CD14-positive monocyte (primary cell): Measurements from ENCODE around the gene MGAT5B. TPM values are rescaled to one million over a fixed set of nuclear protein-coding genes. Genes with fewer than 3 reads are reported as not detected.
A peak's percentile ranks its signal among the peaks of the same experiment; 100 is the strongest.

Experiments used
- DNase-seq, 3 donors: peaks; one replicate each; pipeline ENCODE4 v3.0.0-alpha.2; 2011 to 2022
- H2AFZ ChIP-seq: 2 replicates; pipeline ENCODE4 v1.6.0; 2012; ENCODE audit warnings: mild to moderate bottlenecking, low read depth, low read length, inconsistent platforms; ENCODE audit not compliant: insufficient read depth, poor library complexity, severe bottlenecking
- H3K27ac ChIP-seq, 2 donors: 1 replicate in 1 of 2; 2 replicates in 1 of 2; pipeline ENCODE4 v1.5.1; 2012 to 2013; ENCODE audit warnings: low read length in 2 of 2, control low read depth in 1 of 2, inconsistent platforms in 1 of 2, low read depth in 1 of 2, mild to moderate bottlenecking in 1 of 2
- H3K27me3 ChIP-seq, 2 donors: one replicate each; pipeline versions ENCODE4 v1.6.0 to v1.6.1; 2011 to 2013; ENCODE audit warnings: low read length in 2 of 2; ENCODE audit not compliant: control insufficient read depth in 2 of 2, insufficient read depth in 2 of 2
- H3K36me3 ChIP-seq, 2 donors: replicated peaks in 1 of 2; 1 replicate in 1 of 2; 2 replicates in 1 of 2; pipeline versions ENCODE4 v1.5.1 to v1.6.1; 2012 to 2013; ENCODE audit warnings: low read length in 2 of 2, control low read depth in 1 of 2, inconsistent platforms in 1 of 2, mild to moderate bottlenecking in 1 of 2; ENCODE audit not compliant: insufficient read depth in 2 of 2, control insufficient read depth in 1 of 2
- H3K4me1 ChIP-seq, 2 donors: 1 replicate in 1 of 2; 2 replicates in 1 of 2; pipeline versions ENCODE4 v1.5.1 to v1.6.1; 2012 to 2013; ENCODE audit warnings: low read length in 2 of 2, control low read depth in 1 of 2, inconsistent platforms in 1 of 2, mild to moderate bottlenecking in 1 of 2, moderate library complexity in 1 of 2; ENCODE audit not compliant: insufficient read depth in 2 of 2, control insufficient read depth in 1 of 2
- H3K4me2 ChIP-seq: replicated peaks from 2 replicates; pipeline ENCODE3; 2012; ENCODE audit warnings: low read length, moderate library complexity, mild to moderate bottlenecking; ENCODE audit not compliant: poor library complexity, severe bottlenecking; ENCODE audit errors: extremely low read depth
- H3K4me3 ChIP-seq, 3 experiments: fragments of 200-600 bp in 1 of 3; sonication (generic) in 1 of 3; replicated peaks in 1 of 3; 1 replicate in 2 of 3; 2 replicates in 1 of 3; pipeline ENCODE4 v1.5.1; 2011 to 2013; ENCODE audit warnings: low read length in 3 of 3, mild to moderate bottlenecking in 3 of 3, control low read depth in 2 of 3, low read depth in 2 of 3, inconsistent platforms in 1 of 3, moderate library complexity in 1 of 3
- H3K79me2 ChIP-seq: 2 replicates; pipeline ENCODE4 v1.6.0; 2012; ENCODE audit warnings: mild to moderate bottlenecking, control low read depth, inconsistent platforms, low read length, moderate library complexity; ENCODE audit not compliant: insufficient read depth
- H3K9ac ChIP-seq: 2 replicates; pipeline ENCODE4 v1.6.0; 2017; ENCODE audit warnings: low read length, mild to moderate bottlenecking; ENCODE audit not compliant: insufficient read depth, poor library complexity, severe bottlenecking
- H3K9me3 ChIP-seq, 2 donors: replicated peaks in 1 of 2; 1 replicate in 1 of 2; 2 replicates in 1 of 2; pipeline versions ENCODE4 v1.5.1 to v1.6.1; 2012 to 2013; ENCODE audit warnings: low read length in 2 of 2, control low read depth in 1 of 2; ENCODE audit not compliant: control insufficient read depth in 1 of 2, insufficient read depth in 1 of 2
- H4K20me1 ChIP-seq: 2 replicates; pipeline ENCODE4 v1.6.0; 2012; ENCODE audit warnings: mild to moderate bottlenecking, low read length, control low read depth, moderate library complexity; ENCODE audit not compliant: insufficient read depth
- H3K27ac Mint-ChIP-seq, 7 donors: one replicate each; pipeline ENCODE4 v1.8.0; 2020; ENCODE audit warnings: mild to moderate bottlenecking in 7 of 7, mixed read lengths in 7 of 7, moderate library complexity in 6 of 7, inconsistent platforms in 2 of 7
- H3K27me3 Mint-ChIP-seq, 3 donors: one replicate each; pipeline ENCODE4 v1.8.0; 2021 to 2022; ENCODE audit warnings: low read depth in 3 of 3, mild to moderate bottlenecking in 3 of 3, mixed read lengths in 3 of 3, moderate library complexity in 3 of 3, inconsistent platforms in 1 of 3
- H3K36me3 Mint-ChIP-seq, 2 donors: one replicate each; pipeline ENCODE4 v1.8.0; 2020; ENCODE audit warnings: mixed read lengths in 2 of 2, inconsistent platforms in 1 of 2, mild to moderate bottlenecking in 1 of 2
- H3K4me1 Mint-ChIP-seq: one replicate; pipeline ENCODE4 v1.8.0; 2020; ENCODE audit warnings: mild to moderate bottlenecking, mixed read lengths
- H3K4me3 Mint-ChIP-seq, 2 donors: one replicate each; pipeline ENCODE4 v1.8.0; 2020; ENCODE audit warnings: mild to moderate bottlenecking in 2 of 2, mixed read lengths in 2 of 2, moderate library complexity in 1 of 2
- H3K9me3 Mint-ChIP-seq, 7 donors: one replicate each; pipeline ENCODE4 v1.8.0; 2020 to 2022; ENCODE audit warnings: mixed read lengths in 7 of 7, mild to moderate bottlenecking in 6 of 7, moderate library complexity in 6 of 7, inconsistent platforms in 2 of 7
- WGBS: methylation state at CpG from one replicate; pipeline ENCODE4 v1.1.5; 2013; ENCODE audit warnings: missing lambda C conversion rate; ENCODE audit not compliant: insufficient coverage; 5-methylcytosine and 5-hydroxymethylcytosine counted together
- intact Hi-C, 2 donors: fragments of 100-400 bp; cut with micrococcal nuclease; formaldehyde crosslinking; loops; one replicate each; pipeline versions ENCODE4 v1.15.0 to v1.15.1; 2023
- polyA plus RNA-seq, 3 donors: library from polyadenylated mRNA; depleted of rRNA in 1 of 3; unstranded in 2 of 3; stranded (reverse) in 1 of 3; fragments of 300-500 nt in 2 of 3; fragments of >200 nt in 1 of 3; fragmentation: Illumina TruSeq in 2 of 3; gene quantifications; 1 replicate in 2 of 3; 2 replicates in 1 of 3; pipeline ENCODE4 v1.2.3, GENCODE V29; 2012 to 2021
- TF ChIP-seq, protein P1 (sequence below): fragments of 200-600 bp; IDR thresholded peaks from one replicate; pipeline ENCODE4 v1.8.0; 2022; ENCODE audit warnings: antibody characterized with exemption, mild to moderate bottlenecking

The MGAT5B gene
- polyA plus RNA-seq, 3 donors: not detected

DNA sequence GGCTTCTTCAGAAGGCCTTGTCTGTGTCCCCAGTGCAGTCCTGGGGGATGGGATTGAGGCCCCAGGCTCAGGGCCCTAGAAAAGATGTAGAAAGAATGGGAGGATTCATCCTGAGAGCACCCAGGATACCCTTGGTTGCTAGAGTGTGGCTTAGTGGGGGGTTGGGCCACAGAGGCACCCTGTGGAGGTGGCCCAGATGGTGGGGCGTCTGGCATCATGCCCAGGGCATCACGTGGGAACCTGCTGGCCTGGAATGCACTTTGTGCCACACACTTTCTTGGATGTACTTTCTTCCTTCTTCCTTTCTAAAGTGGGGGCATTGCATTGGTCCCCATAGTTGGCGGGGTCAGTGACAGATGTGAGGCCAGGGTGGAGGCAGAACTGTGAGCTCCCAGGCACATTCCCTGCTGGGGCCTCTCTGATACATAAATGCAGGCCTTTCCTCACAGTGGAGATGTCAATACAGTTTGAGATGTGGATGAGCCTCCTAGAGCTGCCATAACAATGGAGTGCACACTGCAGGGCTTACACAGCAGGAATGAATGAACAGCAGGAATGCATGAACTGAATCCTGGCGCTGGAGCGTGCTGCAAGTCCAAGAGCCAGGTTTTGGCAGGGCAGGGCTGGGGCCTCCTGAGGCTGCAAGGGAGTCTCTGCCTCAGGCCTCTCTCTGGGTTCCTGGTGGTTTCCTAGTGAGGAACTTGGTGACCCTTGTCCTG lies 43.3 kb downstream of the MGAT5B start:
- 100% methylated on average over 3 of the region's 5 CpGs for WGBS
- no peaks in the 10 kb centered on the region for H3K36me3 ChIP-seq
- H3K9me3 ChIP-seq: no peaks in the 10 kb centered on the region
- H3K4me1 ChIP-seq: no peaks in the 10 kb centered on the region
- TF ChIP-seq, protein P1, sequence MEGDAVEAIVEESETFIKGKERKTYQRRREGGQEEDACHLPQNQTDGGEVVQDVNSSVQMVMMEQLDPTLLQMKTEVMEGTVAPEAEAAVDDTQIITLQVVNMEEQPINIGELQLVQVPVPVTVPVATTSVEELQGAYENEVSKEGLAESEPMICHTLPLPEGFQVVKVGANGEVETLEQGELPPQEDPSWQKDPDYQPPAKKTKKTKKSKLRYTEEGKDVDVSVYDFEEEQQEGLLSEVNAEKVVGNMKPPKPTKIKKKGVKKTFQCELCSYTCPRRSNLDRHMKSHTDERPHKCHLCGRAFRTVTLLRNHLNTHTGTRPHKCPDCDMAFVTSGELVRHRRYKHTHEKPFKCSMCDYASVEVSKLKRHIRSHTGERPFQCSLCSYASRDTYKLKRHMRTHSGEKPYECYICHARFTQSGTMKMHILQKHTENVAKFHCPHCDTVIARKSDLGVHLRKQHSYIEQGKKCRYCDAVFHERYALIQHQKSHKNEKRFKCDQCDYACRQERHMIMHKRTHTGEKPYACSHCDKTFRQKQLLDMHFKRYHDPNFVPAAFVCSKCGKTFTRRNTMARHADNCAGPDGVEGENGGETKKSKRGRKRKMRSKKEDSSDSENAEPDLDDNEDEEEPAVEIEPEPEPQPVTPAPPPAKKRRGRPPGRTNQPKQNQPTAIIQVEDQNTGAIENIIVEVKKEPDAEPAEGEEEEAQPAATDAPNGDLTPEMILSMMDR: no peak
- H3K79me2 ChIP-seq: no peaks in the 10 kb centered on the region
- Mint-ChIP-seq H3K27me3 (peaks cover 3 to 14% (median 5%) of the 10 kb centered on the region in 3 donors), H3K4me1 (no peaks in the 10 kb centered on the region), H3K4me3 (no peak overlapping the region), H3K36me3 (no peaks in the 10 kb centered on the region), H3K27ac (no peak overlapping the region), H3K9me3 (peaks cover 0 to 6% (median 0%) of the 10 kb centered on the region in 7 donors)
- no peak for DNase-seq
- intact Hi-C loops: no loop called here
- no peak overlapping the region for H3K4me2 ChIP-seq
- H3K27ac ChIP-seq: no peak overlapping the region
- no peak overlapping the region for H3K9ac ChIP-seq
- H3K4me3 ChIP-seq: no peak overlapping the region
- H3K27me3 ChIP-seq: no peaks in the 10 kb centered on the region
- H2AFZ ChIP-seq: no peak overlapping the region
- no peaks in the 10 kb centered on the region for H4K20me1 ChIP-seq

DNA sequence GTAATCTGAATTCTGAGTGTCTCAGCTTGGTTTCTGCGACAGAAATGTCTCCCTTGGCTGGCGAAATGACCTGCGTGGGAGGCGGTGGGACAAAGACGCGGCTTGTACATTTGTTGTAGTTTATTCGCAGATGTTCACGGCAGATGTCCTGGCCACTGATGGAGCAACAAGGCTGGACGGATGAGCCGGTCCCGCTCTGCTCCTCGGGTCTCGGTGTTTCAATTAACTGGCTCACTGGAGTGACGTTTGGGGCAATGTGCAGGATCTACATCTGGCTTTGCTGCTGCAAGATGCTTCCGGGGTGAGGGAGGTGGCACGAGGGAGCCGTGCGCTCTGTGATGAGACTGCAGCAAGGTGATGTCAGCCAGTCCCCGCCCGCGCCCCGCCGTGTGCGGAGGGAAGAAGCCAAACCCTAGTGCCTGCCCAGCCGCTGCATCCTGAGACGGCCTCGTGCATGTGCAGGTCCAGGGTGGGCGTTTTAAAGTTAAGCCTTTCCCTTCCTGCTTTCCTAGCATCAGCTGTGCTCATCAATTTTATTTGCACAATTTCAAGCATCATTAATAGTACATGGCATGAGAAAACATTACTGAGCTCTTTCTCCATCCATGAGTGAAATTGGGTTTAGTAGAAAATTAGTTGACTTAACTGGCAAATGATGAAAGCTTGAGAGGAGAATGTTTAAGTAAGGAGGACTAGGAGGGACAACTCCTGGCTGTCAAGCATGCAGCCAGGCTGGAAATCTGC lies 44.4 kb downstream of the MGAT5B start:
- peaks cover 0 to 3% (median 0%) of the 10 kb centered on the region in 7 donors for H3K9me3 Mint-ChIP-seq
- intact Hi-C loops: no loop called here

More for the DNA sequence above, 44.4 kb downstream of the MGAT5B start:
- Histone ChIP-seq H3K27ac (no peak overlapping the region), H2AFZ (no peak overlapping the region), H3K79me2 (no peaks in the 10 kb centered on the region), H3K27me3 (no peaks in the 10 kb centered on the region), H3K9me3 (no peaks in the 10 kb centered on the region), H3K4me2 (no peak overlapping the region), H3K4me1 (no peaks in the 10 kb centered on the region), H4K20me1 (no peaks in the 10 kb centered on the region), H3K36me3 (no peaks in the 10 kb centered on the region), H3K4me3 (no peak overlapping the region), H3K9ac (no peak overlapping the region)
- Mint-ChIP-seq H3K4me1 (no peaks in the 10 kb centered on the region), H3K36me3 (no peaks in the 10 kb centered on the region), H3K27me3 (peaks cover 3 to 12% (median 5%) of the 10 kb centered on the region in 3 donors), H3K4me3 (no peak overlapping the region), H3K27ac (peak overlapping the region in 2 of 7 donors; percentile 1 to 31)
- 94% methylated on average over 28 of the region's 28 CpGs for WGBS
- TF ChIP-seq, protein P1: no peak
- DNase-seq: no peak
